OCI-LY1 (cell line): ENCODE measurements around the gene STAT3.

Experiments
- H2AFZ ChIP-seq: fragments of 200-600 bp; sonication (generic), shearing (Covaris generic); 2 replicates; pipeline ENCODE4 v1.6.0; 2014; ENCODE audit warnings: antibody characterized with exemption, mild to moderate bottlenecking, low read length
- H3F3A ChIP-seq: fragments of 200-600 bp; sonication (generic), shearing (Covaris generic); 2 replicates; pipeline ENCODE4 v1.6.0; 2014; ENCODE audit warnings: mild to moderate bottlenecking, antibody characterized with exemption, low read length, moderate library complexity; ENCODE audit not compliant: insufficient read depth
- H3K27ac ChIP-seq: fragments of 200-600 bp; sonication (generic); 2 replicates; pipeline ENCODE4 v1.5.1; 2014; ENCODE audit warnings: low read length, mixed run types, mild to moderate bottlenecking, low read depth; ENCODE audit not compliant: poor library complexity, severe bottlenecking
- H3K27me3 ChIP-seq: fragments of 200-600 bp; sonication (generic); 2 replicates; pipeline ENCODE4 v1.6.0; 2014; ENCODE audit warnings: antibody characterized with exemption, mild to moderate bottlenecking, low read length, moderate library complexity; ENCODE audit not compliant: insufficient read depth
- H3K36me3 ChIP-seq: fragments of 200-600 bp; sonication (generic); 2 replicates; pipeline ENCODE4 v1.6.1; 2014; ENCODE audit warnings: mild to moderate bottlenecking, antibody characterized with exemption, low read length, moderate library complexity, mixed read lengths; ENCODE audit not compliant: insufficient read depth
- H3K4me1 ChIP-seq: fragments of 200-600 bp; sonication (generic); 2 replicates; pipeline ENCODE4 v1.5.1; 2014; ENCODE audit warnings: mild to moderate bottlenecking, low read length, moderate library complexity; ENCODE audit not compliant: insufficient read depth, severe bottlenecking
- H3K4me2 ChIP-seq: fragments of 200-600 bp; sonication (generic), shearing (Covaris generic); 2 replicates; pipeline ENCODE4 v1.6.1; 2014; ENCODE audit warnings: low read length
- H3K4me3 ChIP-seq: fragments of 200-600 bp; sonication (generic); 2 replicates; pipeline ENCODE4 v1.5.1; 2014; ENCODE audit warnings: low read length, low read depth, mild to moderate bottlenecking, mixed read lengths; ENCODE audit not compliant: poor library complexity, severe bottlenecking
- H3K79me2 ChIP-seq: fragments of 200-600 bp; shearing (Covaris generic); 2 replicates; pipeline ENCODE4 v1.6.1; 2016; ENCODE audit warnings: mixed run types, low read length, mixed read lengths; ENCODE audit not compliant: insufficient read depth
- H3K9ac ChIP-seq: fragments of 200-600 bp; sonication (generic), shearing (Covaris generic); 2 replicates; pipeline ENCODE4 v1.6.1; 2014; ENCODE audit warnings: mild to moderate bottlenecking, low read length, mixed read lengths
- H3K9me2 ChIP-seq: fragments of 200-600 bp; sonication (generic), shearing (Covaris generic); 2 replicates; pipeline ENCODE4 v1.6.1; 2014; ENCODE audit warnings: low read depth, mild to moderate bottlenecking, low read length, mixed read lengths
- H3K9me3 ChIP-seq: fragments of 200-600 bp; shearing (Covaris generic); 2 replicates; pipeline ENCODE4 v1.6.1; 2014; ENCODE audit warnings: low read length, mixed read lengths
- H4K20me1 ChIP-seq: fragments of 200-600 bp; sonication (generic), shearing (Covaris generic); 2 replicates; pipeline ENCODE4 v1.6.0; 2016; ENCODE audit warnings: mild to moderate bottlenecking, low read length; ENCODE audit not compliant: insufficient read depth
- CTCF ChIP-seq: fragments of 200-600 bp; sonication (generic), shearing (Covaris generic); IDR thresholded peaks from 2 replicates; pipeline ENCODE4 v1.5.1; 2017; ENCODE audit warnings: mild to moderate bottlenecking, antibody characterized with exemption, low read length, moderate library complexity, mixed read lengths
- EZH2 ChIP-seq: fragments of 200-600 bp; sonication (generic), shearing (Covaris generic); IDR thresholded peaks from 2 replicates; pipeline ENCODE4 v1.8.0; 2017; ENCODE audit warnings: borderline replicate concordance, mixed run types, mild to moderate bottlenecking, antibody characterized with exemption, low read length, moderate library complexity, mixed read lengths

Gene STAT3

GRCh38 chr17:42405963-42406495 lies 17.8 kb upstream of the STAT3 start:
- no peaks in the 10 kb centered on the region for H3K9me2 ChIP-seq
- TF ChIP-seq EZH2 = no peak
- TF ChIP-seq CTCF = peak; percentile 93
- H3K79me2 ChIP-seq = no peaks in the 10 kb centered on the region
- peaks cover 10% of the 10 kb centered on the region; the same call in 1 of the 2 replicates for H3K27me3 ChIP-seq
- H3K36me3 ChIP-seq = no peaks in the 10 kb centered on the region
- H3K9ac ChIP-seq = no peak overlapping the region
- no peak overlapping the region for H2AFZ ChIP-seq
- H3K4me3 ChIP-seq = no peak overlapping the region
- no peak overlapping the region for H3K4me2 ChIP-seq
- no peaks in the 10 kb centered on the region for H3K9me3 ChIP-seq
- H4K20me1 ChIP-seq = no peaks in the 10 kb centered on the region
- no peaks in the 10 kb centered on the region for H3K4me1 ChIP-seq
- no peak overlapping the region for H3K27ac ChIP-seq
- no peaks in the 10 kb centered on the region for H3F3A ChIP-seq

GRCh38 chr17:42405076-42405475 lies 16.8 kb upstream of the STAT3 start:
- Histone ChIP-seq H3K27me3 (peaks cover 10% of the 10 kb centered on the region; the same call in 1 of the 2 replicates), H3K4me1 (no peaks in the 10 kb centered on the region), H3K9ac (no peak overlapping the region), H3K27ac (no peak overlapping the region), H3K36me3 (no peaks in the 10 kb centered on the region), H3K4me2 (no peak overlapping the region), H3K79me2 (no peaks in the 10 kb centered on the region), H3K4me3 (no peak overlapping the region), H3K9me3 (no peaks in the 10 kb centered on the region), H3F3A (no peaks in the 10 kb centered on the region), H2AFZ (no peak overlapping the region), H3K9me2 (no peaks in the 10 kb centered on the region), H4K20me1 (no peaks in the 10 kb centered on the region)
- TF ChIP-seq CTCF = no peak
- no peak for TF ChIP-seq EZH2

GRCh38 chr17:42404326-42405055 lies 16.2 kb upstream of the STAT3 start:
- no peaks in the 10 kb centered on the region for H3K79me2 ChIP-seq

More at GRCh38 chr17:42404326-42405055, 16.2 kb upstream of the STAT3 start:
- Histone ChIP-seq H3K36me3 (no peaks in the 10 kb centered on the region), H4K20me1 (no peaks in the 10 kb centered on the region), H3K4me1 (no peaks in the 10 kb centered on the region), H3K9me2 (no peaks in the 10 kb centered on the region), H3K27me3 (peaks cover 10% of the 10 kb centered on the region; the same call in 1 of the 2 replicates), H3K9me3 (no peaks in the 10 kb centered on the region), H3F3A (no peaks in the 10 kb centered on the region), H2AFZ (no peak overlapping the region), H3K4me2 (no peak overlapping the region), H3K4me3 (no peak overlapping the region), H3K27ac (no peak overlapping the region), H3K9ac (no peak overlapping the region)
- no peak for TF ChIP-seq CTCF
- no peak for TF ChIP-seq EZH2
